Midbrain (tissue), 1 donor: ENCODE results near the gene CCDC14.
A peak's percentile ranks its signal among the peaks of the same experiment; 100 is the strongest.
"Not testable (repeated sequence)": the region's sequence is repeated elsewhere in the genome, so short reads cannot be mapped to it uniquely, and the experiment has no call there.

Experiments
- DNase-seq: peaks from one replicate; lab custom pipeline; 2025; lab: John Stamatoyannopoulos, UW

Gene CCDC14

DNA sequence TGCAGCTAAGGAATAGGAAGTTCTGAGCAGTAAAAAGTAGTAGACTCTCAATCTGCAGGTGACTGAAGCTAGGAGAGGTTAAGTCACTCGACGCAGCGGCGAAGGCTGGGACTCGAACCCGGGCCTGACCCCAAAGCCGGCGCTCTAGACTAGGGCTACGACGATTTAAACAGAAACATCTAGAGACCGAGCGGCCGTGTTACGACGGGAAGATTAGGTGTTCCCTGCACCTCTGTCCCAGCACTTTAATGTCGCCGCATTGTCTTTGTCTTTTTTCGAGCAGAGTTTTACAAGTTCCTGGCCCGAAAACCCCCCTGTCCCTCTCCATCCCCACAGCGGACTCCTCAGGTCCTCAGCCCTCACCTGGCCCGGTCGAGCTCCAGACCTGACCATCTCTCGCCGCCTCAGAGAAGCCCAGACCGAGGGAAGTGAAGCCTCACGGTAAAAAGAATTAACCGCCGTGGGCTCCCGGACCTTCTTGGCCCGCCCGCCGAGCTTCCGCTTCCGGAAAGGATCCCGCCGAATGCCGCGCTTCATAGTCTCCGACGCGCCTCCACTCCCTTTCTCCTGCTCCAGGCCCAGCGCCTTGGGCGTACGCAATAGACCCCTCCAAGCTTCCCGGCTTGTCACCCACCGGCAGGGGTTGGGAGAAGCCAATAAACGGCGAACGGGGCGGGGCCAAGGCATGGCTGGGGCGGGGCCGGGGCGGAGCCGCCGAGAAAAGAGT lies at the start of gene CCDC14:
Gene CCDC14, minus strand, starts transcription at position 449 of the 727 bp plus-strand sequence. Its CDS starts 56 bp downstream, at position 393.
- peak; percentile 81 for DNase-seq

GRCh38 chr3:124008321-124008720 lies 47.3 kb upstream of the CCDC14 start:
- DNase-seq = not testable (repeated sequence)

GRCh38 chr3:124007186-124007585 lies 46.2 kb upstream of the CCDC14 start:
- DNase-seq = no peak

DNA sequence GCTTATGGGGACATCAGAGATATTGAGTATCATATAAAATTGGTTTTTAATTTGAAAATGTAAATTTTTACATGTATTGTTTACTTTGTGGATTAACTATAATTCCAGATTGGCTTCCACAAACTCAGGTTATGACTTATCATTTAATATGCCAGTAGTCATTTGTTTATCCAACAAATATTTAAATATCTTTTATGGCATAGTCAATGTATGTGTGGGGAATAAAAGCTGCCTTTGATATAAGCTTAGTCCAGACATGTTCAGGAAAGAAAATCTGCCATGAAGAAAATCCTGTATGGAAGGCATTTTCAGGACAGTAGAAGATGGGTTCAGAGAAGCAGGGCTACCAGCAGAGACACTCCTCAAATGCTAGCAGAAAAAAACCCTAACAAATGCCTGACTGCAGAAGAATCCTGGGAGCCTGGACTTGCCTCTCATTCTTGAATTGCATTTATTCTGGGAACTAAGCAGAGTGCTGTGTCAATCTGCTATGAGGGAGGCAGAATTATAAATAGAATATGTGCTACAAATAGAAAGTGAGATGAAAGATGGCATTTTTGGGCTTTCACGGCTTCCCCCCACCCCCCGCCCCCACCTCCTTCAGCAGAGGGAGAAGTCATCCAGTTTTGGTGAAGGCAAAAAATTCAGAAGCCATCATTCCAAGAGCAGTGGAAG lies 41.5 kb upstream of the CCDC14 start:
- DNase-seq = not testable (repeated sequence)

DNA sequence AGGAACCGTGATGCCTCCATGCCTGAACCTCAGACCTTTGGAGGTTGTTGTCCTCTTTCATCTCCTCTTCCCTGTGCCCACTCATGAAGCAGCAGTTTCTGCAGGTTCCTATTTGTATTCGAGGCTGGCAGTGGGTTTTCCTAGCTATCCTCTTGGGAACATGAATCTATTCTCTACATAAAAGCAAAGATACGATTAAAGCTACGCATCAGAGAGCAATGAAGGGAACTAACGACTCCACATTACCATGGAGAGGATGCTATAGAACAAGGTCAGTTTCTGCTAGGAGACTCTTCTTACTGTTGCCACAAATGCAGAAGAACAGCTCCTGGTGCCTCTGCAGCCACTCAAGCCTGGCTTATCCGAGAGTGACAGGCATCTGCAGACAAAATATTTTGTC lies 40.3 kb upstream of the CCDC14 start:
- not testable (repeated sequence) for DNase-seq

DNA sequence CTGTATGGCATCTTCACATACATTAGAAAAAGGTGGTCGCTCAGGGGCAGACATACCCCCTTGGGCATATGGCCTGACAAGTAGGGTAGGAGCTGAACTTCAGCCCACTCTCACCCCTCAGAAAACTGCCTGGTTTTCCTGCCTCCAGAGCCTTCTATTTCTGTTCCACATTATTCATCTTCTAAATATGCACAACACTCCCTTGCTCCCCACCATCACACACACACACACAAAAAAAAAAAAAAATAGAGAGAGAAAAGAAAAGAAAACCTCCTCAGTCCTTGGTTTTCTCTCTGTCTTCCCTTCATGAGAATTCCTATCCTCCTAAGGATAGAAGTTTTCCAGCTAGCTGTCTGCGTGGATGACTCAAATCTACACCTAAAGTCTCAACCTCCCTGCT lies 36.5 kb upstream of the CCDC14 start:
- DNase-seq = no peak

DNA sequence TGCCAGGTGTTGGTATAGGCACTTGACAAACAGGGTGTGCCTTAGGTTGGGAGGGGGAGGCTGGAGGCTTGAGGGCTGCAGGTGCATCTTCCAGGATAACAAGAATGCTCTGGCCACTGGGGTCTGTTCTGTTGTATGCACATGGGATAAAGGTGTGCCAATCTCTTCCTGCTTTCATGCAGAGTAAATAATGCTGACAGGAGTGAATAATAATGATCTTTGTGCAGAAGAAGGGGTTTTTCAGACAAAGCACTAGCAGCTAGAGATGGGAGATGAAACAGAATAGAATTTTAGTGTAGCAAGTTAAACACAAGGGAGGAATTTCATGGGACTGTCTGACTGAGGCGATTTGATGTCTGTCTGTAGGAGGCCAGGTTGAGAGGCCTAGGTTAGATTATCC lies 32.8 kb upstream of the CCDC14 start:
- no peak for DNase-seq

DNA sequence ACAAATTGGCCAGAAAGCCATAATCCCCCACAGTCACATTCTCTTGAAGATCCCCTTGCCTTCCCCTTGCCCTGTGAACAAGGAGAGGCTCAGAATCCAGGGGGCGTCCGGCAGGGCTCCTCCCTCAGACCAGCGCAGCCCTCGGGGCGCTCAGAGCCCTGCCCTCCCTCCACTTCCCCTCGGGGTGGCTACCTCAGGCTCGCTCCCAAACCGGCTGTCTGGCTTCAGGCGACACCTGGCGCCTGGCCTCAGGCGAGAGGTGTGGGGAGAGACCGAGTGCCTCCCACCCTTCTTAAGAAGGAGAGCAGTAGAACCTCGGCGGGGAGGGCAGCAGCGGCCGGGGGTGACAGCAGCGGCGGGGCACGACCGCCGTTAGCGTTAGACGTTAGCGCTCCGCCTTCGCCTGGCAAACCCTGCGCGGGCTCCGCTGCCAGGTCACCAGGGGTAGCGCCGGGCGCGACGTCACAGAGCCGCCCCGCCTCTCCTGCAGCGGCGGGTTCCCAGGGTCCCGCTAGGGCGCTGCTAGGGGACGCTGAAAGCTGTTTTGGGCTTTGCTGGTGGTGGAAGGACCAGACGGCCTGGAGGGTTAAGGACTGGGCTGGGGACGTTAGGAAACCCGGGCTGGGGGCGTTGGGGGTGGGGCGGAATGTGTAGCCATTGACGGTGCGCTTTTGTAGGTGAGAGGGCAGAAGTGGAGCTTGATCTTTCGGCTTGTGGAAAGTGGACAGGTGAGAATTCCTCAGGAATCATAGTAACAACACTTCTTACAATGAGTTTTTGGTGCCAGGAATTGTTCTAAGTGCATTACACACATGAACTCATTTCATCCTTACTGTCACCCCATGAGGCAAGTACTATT lies 30.9 kb upstream of the CCDC14 start, which contains the start of gene ROPN1:
Gene ROPN1, minus strand, starts transcription at position 395 of the 859 bp plus-strand sequence. CDS start 11,643 bp downstream, outside the sequence.
- DNase-seq = not testable (repeated sequence)

DNA sequence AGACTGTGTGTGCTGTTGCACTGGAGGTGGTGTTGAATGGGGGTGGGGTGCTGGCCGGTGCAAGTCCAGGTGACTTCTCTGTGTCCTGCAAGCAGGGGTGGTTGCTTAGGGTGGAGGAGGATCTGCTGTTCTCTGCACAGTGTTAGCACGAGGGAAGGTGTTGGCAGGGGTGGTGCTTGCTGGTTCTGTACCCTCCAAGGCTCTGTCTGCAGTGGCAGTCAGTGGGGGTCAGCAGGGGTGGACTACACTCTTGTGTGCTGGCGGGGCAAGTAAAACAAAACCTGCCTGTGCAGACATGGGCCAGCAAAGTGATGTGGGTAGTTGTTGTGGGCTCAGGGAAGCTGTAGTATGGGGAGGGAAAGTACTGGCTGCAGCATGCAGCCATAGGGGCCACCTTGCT lies 25.4 kb upstream of the CCDC14 start:
- DNase-seq = no peak

DNA sequence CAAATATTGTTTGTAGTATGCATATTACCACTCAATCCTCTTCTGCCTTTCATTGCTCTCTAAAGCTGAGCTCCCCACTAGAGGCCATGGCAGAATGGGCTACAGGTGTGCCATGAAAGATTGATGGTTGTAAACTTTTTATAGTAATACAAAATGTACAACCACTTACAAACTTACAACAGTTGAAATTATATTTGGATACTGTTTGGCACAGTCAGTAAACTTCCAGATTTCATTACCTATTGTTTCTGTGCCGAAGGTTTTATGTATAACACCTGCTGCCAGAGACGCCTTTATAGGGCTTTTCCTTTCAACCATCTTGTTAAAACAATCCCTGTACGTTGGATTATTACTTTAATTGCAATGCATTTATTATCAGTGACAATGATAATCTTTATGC lies 23.9 kb upstream of the CCDC14 start:
- no peak for DNase-seq

GRCh38 chr3:123984350-123984749 lies 23.3 kb upstream of the CCDC14 start:
- DNase-seq = no peak

DNA sequence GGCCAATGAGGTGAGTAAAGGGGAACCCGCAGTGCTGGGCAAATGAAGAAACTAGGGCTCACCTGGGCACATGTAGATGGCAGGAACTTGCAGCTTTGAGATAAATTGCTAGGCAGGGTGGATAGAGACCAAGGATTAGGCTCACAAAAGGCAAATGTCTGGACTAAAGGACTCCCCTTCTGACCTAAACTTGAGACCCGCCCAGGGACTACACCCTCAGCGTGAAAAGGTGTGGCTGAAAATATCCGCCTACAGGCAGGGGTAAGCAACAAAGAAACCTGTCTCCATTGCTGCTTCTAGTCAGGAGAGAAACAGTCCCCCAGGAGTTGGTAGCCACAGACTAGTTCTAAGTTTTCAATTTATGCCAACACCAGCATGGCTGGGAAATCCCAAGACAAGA lies 20.3 kb upstream of the CCDC14 start:
- DNase-seq = not testable (repeated sequence)

DNA sequence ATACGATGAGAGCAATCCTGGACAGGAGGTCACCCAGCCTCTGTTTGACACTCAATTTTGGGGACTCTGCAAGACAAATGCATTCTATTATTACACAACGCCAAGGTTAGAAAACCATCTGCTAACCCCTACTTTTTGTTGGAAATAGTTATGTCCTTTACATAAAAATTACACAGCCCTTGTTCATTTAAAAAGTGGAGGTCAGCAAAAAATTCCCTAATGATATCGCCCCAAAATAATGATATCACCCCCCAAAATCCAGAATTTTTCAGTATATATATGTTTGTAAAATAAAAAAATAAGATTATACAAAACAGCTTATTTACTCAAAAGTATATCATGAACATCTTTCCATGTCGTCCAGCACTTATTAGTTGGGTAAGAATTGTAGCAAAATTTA lies 19.5 kb upstream of the CCDC14 start:
- no peak for DNase-seq

DNA sequence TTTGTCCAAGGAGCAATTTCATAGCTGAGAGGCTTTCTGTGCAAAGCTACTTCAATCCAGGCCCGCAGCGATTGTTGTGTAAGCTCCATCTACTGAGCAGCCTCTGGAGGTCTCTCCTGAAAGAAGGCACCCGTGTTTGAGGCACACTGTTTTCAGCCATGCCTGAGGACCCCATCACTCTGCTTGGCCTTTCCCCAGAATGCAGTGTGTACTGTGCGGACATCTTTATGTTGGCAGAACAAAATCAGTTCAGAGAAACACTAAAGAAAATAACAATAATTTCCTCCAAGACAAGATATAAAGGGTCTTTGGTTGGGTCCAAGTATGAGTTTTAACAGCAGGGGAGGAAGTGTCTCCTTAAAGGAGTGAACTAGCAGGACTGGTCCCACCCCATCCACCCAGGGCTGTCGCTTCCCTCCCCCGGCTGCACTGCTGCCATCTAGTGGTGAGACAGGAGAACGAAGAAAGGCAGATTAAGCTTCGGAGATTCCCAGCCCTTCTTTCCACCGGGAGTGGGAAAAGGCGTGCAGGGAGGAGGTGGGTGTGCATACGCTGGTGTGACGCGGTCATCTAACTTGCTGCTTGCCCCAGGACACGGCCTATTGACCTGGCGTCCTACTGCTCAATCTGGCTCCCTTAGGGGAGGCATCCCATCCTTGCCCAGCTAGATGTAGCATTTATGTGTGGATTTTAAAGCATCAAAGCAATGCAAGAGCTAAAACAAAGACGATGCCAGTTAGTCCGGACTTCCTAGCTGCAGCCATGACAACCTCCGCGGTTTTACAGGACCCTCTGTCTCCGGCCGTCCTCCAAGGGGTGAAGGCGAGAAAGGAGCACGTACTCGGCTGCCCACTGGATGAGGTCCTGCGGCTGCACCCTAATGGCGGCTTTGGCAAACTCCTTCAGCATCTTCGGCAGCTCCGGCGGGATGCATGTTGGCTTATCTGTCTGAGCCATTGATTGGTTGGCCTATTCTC lies 18.8 kb upstream of the CCDC14 start:
- DNase-seq = peak; percentile 74

GRCh38 chr3:123976904-123977303 lies 15.9 kb upstream of the CCDC14 start:
- DNase-seq = not testable (repeated sequence)

DNA sequence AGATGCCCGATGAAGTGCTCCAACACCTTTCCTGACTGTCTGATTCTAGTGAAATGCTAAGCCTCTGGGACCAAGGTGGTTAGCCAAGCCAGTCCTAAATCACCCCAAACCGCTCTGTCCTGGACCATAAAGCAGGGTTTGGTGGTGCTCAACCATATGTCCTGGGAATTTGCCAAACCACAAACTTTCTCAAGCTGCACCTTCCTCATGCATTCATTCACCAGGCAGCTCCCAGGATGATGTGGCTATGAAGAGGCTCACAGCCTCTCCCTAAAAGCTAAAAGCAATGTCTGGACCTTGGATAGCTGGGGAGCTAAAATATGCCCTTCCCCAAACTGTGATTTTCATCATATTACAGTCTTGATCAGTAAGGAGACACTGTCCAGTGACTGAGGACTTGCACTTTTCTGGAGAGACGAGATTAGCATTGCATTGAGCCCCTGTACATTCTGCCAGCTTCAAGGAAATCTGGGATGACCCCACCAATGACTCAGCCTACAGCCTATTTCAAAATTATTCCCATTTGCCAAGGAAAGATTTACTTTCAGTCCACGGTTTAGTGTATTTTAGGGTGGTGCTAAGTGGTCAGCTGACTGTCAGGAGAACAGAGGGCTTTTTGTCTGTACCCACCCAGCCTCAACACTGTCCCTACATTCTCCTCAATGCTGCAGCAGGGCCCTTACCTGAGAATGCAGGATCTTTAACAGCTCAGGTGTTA lies 15.3 kb upstream of the CCDC14 start:
- not testable (repeated sequence) for DNase-seq

- not testable (repeated sequence) for DNase-seq
Observed at GRCh38 chr3:123975030-123975429, 14.0 kb upstream of the CCDC14 start.

- no peak for DNase-seq
Observed at GRCh38 chr3:123971406-123971805, 10.4 kb upstream of the CCDC14 start.

- DNase-seq = not testable (repeated sequence)
Observed at GRCh38 chr3:123967260-123967659, 6.2 kb upstream of the CCDC14 start.

GRCh38 chr3:123966799-123967198 lies 5.8 kb upstream of the CCDC14 start:
- not testable (repeated sequence) for DNase-seq
